Neuronal stem cell (in vitro differentiated cells): Measurements from ENCODE around the gene PPIH.
"Not testable (repeated sequence)": the region's sequence is repeated elsewhere in the genome, so short reads cannot be mapped to it uniquely, and the experiment has no call there.

Experiments used
- DNase-seq: peaks from one replicate; pipeline ENCODE4 v3.0.0-alpha.2; 2013; ENCODE audit warnings: low spot score
- H2AFZ ChIP-seq: one replicate; pipeline ENCODE4 v1.6.1; 2013; ENCODE audit warnings: mild to moderate bottlenecking, low read length, inconsistent platforms
- H2AK5ac ChIP-seq: 2 replicates; pipeline ENCODE4 v1.6.1; 2013; ENCODE audit warnings: low read depth, mild to moderate bottlenecking, inconsistent platforms, low read length, moderate library complexity, mixed read lengths
- H2BK120ac ChIP-seq: 2 replicates; pipeline ENCODE4 v1.6.1; 2013; ENCODE audit warnings: low read depth, mild to moderate bottlenecking, inconsistent platforms, low read length, moderate library complexity, mixed read lengths
- H2BK12ac ChIP-seq: one replicate; pipeline ENCODE4 v1.6.1; 2013; ENCODE audit warnings: low read length, inconsistent platforms
- H2BK15ac ChIP-seq: 2 replicates; pipeline ENCODE4 v1.6.1; 2013; ENCODE audit warnings: mild to moderate bottlenecking, low read length, inconsistent platforms, mixed read lengths
- H2BK5ac ChIP-seq: one replicate; pipeline ENCODE4 v1.6.1; 2013; ENCODE audit warnings: inconsistent platforms, mild to moderate bottlenecking, low read length, moderate library complexity
- H3K14ac ChIP-seq: one replicate; pipeline ENCODE4 v1.6.1; 2013; ENCODE audit warnings: low read length, inconsistent platforms
- H3K18ac ChIP-seq: 2 replicates; pipeline ENCODE4 v1.6.1; 2013; ENCODE audit warnings: low read length, inconsistent platforms
- H3K23ac ChIP-seq: 2 replicates; pipeline ENCODE4 v1.6.1; 2013; ENCODE audit warnings: low read depth, mild to moderate bottlenecking, mixed read lengths, low read length, inconsistent platforms; ENCODE audit not compliant: poor library complexity
- H3K27ac ChIP-seq: replicated peaks from 3 replicates; pipeline ENCODE4 v1.5.1; 2013; ENCODE audit warnings: low read length, inconsistent platforms
- H3K27me3 ChIP-seq, 3 experiments: 2 replicates each; pipeline ENCODE4 v1.6.1; 2013; ENCODE audit warnings: low read length in 3 of 3, mild to moderate bottlenecking in 2 of 3, inconsistent platforms in 1 of 3, low read depth in 1 of 3, mixed read lengths in 1 of 3, moderate library complexity in 1 of 3; ENCODE audit not compliant: control insufficient read depth in 3 of 3, insufficient read depth in 3 of 3
- H3K36me3 ChIP-seq, 2 donors: replicated peaks in 1 of 2; 2 replicates each; pipeline ENCODE4 v1.6.1; 2013; ENCODE audit warnings: low read length in 2 of 2; ENCODE audit not compliant: control insufficient read depth in 2 of 2, insufficient read depth in 2 of 2
- H3K4ac ChIP-seq: 2 replicates; pipeline ENCODE4 v1.6.1; 2013; ENCODE audit warnings: inconsistent platforms, mild to moderate bottlenecking, low read length, moderate library complexity
- H3K4me1 ChIP-seq, 2 donors: 1 replicate in 1 of 2; 2 replicates in 1 of 2; pipeline ENCODE4 v1.6.1; 2013; ENCODE audit warnings: low read length in 2 of 2, low read depth in 1 of 2; ENCODE audit not compliant: control insufficient read depth in 2 of 2, insufficient read depth in 1 of 2
- H3K4me2 ChIP-seq: one replicate; pipeline ENCODE4 v1.6.1; 2013; ENCODE audit warnings: mild to moderate bottlenecking, low read length, inconsistent platforms; ENCODE audit not compliant: insufficient read depth, poor library complexity, severe bottlenecking
- H3K4me3 ChIP-seq, 2 donors: 2 replicates each; pipeline ENCODE4 v1.5.1; 2013; ENCODE audit warnings: low read length in 2 of 2, mild to moderate bottlenecking in 2 of 2, inconsistent platforms in 1 of 2, moderate library complexity in 1 of 2
- H3K79me1 ChIP-seq: one replicate; pipeline ENCODE4 v1.6.1; 2013; ENCODE audit warnings: low read depth, mild to moderate bottlenecking, inconsistent platforms, low read length, moderate library complexity
- H3K9ac ChIP-seq: one replicate; pipeline ENCODE4 v1.6.1; 2013; ENCODE audit warnings: mild to moderate bottlenecking, low read depth, low read length, inconsistent platforms; ENCODE audit not compliant: poor library complexity
- H3K9me3 ChIP-seq, 2 donors: replicated peaks in 1 of 2; 2 replicates each; pipeline versions ENCODE3 to v1.6.1; 2013; ENCODE audit warnings: low read length in 2 of 2, mild to moderate bottlenecking in 2 of 2, inconsistent platforms in 1 of 2, low read depth in 1 of 2, mixed read lengths in 1 of 2, moderate library complexity in 1 of 2; ENCODE audit not compliant: control insufficient read depth in 2 of 2, insufficient read depth in 1 of 2
- H4K8ac ChIP-seq: one replicate; pipeline ENCODE4 v1.6.1; 2013; ENCODE audit warnings: low read depth, mild to moderate bottlenecking, inconsistent platforms, low read length, moderate library complexity
- H4K91ac ChIP-seq: one replicate; pipeline ENCODE4 v1.6.1; 2013; ENCODE audit warnings: low read length, low read depth, mild to moderate bottlenecking, inconsistent platforms; ENCODE audit not compliant: poor library complexity
- WGBS, 2 donors: extraction: QIAGEN DNeasy Blood & Tissue Kit; methylation state at CpG; one replicate each; pipeline ENCODE4 v1.1.7; 2013; ENCODE audit warnings: missing lambda C conversion rate in 2 of 2, mixed read lengths in 1 of 2; ENCODE audit not compliant: insufficient read length in 2 of 2, insufficient replicate concordance in 1 of 2; ENCODE audit errors: extremely low coverage in 2 of 2; 5-methylcytosine and 5-hydroxymethylcytosine counted together

Gene PPIH

DNA sequence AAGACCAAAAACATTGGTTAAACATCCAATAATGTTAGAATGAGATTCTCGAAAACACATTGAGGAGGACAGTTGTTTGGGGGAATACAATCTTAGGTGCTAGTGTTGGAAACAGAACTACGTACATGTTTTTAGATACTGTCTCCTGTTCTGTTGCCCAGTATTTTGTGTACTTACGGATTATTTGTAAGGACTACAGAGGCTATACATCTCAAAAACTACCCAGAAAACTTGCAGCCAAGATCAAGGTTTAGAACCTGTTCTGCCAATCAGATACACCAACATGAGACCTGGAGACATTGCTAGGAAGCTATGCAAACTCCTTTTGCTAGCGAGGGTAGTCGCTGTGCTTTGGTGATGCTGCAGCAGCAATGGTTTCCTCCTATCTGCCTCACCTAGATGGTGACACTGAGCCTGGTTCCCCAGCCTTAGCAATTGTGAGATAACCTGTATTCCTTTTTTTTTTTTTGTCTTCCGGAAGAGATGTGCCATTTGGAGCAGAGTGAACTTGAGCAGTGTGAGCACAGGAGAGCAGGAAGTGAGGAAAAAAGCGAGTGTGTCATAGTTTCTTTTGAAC is 45.8 kb downstream of the PPIH start:
- H3K27me3 ChIP-seq, result no peaks in the 10 kb centered on the region
- no peak overlapping the region for H4K91ac ChIP-seq
- no peak overlapping the region for H3K18ac ChIP-seq
- H2BK15ac ChIP-seq, result no peak overlapping the region
- no peak overlapping the region for H2AFZ ChIP-seq
- H3K27ac ChIP-seq, result no peak overlapping the region
- no peak overlapping the region for H3K4me3 ChIP-seq
- H3K4ac ChIP-seq, result no peak overlapping the region
- H3K9ac ChIP-seq, result no peak overlapping the region
- no peak overlapping the region for H2AK5ac ChIP-seq
- peaks cover 0 to 1% of the 10 kb centered on the region in 2 donors for H3K9me3 ChIP-seq
- H2BK12ac ChIP-seq, result no peak overlapping the region
- H3K4me1 ChIP-seq, result no peaks in the 10 kb centered on the region
- H4K8ac ChIP-seq, result no peak overlapping the region
- no CpG with 5 or more reads among the region's 7 CpGs for WGBS, 2 donors
- H3K79me1 ChIP-seq, result peaks cover 2% of the 10 kb centered on the region
- H3K4me2 ChIP-seq, result no peak overlapping the region
- peaks cover 41 to 96% of the 10 kb centered on the region in 2 donors for H3K36me3 ChIP-seq
- H3K23ac ChIP-seq, result no peak overlapping the region
- H2BK120ac ChIP-seq, result no peak overlapping the region
- no peak for DNase-seq
- H3K14ac ChIP-seq, result no peak overlapping the region
- H2BK5ac ChIP-seq, result no peak overlapping the region

DNA sequence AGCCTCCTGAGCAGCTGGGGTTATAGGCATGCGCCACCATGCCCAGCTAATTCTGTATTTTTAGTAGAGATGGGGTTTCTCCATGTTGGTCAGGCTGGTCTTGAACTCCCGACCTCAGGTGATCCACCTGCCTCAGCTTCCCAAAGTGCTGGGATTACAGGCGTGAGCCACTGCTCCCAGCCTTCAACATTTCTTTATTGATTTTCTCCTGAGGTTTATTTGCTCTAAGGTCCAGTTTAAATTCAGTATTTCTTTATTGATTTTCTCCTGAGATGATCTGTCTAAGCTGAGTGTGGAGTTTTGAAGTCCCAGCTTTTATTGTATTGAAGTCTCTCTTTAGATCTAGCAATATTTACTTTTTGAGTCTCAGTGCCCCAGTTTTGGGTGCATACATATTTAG is 54.6 kb downstream of the PPIH start:
- H3K4me3 ChIP-seq, H4K91ac ChIP-seq, H3K4ac ChIP-seq, H3K14ac ChIP-seq, H3K27ac ChIP-seq, H2BK12ac ChIP-seq, H2BK15ac ChIP-seq, H4K8ac ChIP-seq, H2BK120ac ChIP-seq, H3K4me1 ChIP-seq, H3K9ac ChIP-seq, H3K27me3 ChIP-seq, H3K4me2 ChIP-seq, DNase-seq, H2AK5ac ChIP-seq, H3K18ac ChIP-seq, H3K23ac ChIP-seq, H3K79me1 ChIP-seq, H2AFZ ChIP-seq, H2BK5ac ChIP-seq: not testable (repeated sequence)
- H3K9me3 ChIP-seq, result peaks cover 4 to 26% of the 10 kb centered on the region in 2 donors
- WGBS, 2 donors, result no CpG with 5 or more reads among the region's 3 CpGs
- peaks cover 26 to 59% of the 10 kb centered on the region in 2 donors for H3K36me3 ChIP-seq

GRCh38 chr1:42713293-42713692 is 55.1 kb downstream of the PPIH start:
- H3K4me2 ChIP-seq, result no peak overlapping the region
- H3K18ac ChIP-seq, result no peak overlapping the region
- H3K79me1 ChIP-seq, result peaks cover 1% of the 10 kb centered on the region
- H2BK15ac ChIP-seq, result no peak overlapping the region
- H3K4me1 ChIP-seq, result no peaks in the 10 kb centered on the region
- H3K4me3 ChIP-seq, result no peak overlapping the region
- no peak overlapping the region for H3K23ac ChIP-seq
- no peak overlapping the region for H2AK5ac ChIP-seq
- no peak overlapping the region for H3K9ac ChIP-seq
- H2AFZ ChIP-seq, result no peak overlapping the region
- peaks cover 24 to 57% of the 10 kb centered on the region in 2 donors for H3K36me3 ChIP-seq
- no peak overlapping the region for H4K91ac ChIP-seq
- no peak overlapping the region for H3K4ac ChIP-seq
- no peaks in the 10 kb centered on the region for H3K27me3 ChIP-seq
- no peak overlapping the region for H2BK120ac ChIP-seq
- no peak overlapping the region for H3K14ac ChIP-seq
- H2BK12ac ChIP-seq, result no peak overlapping the region
- no peak overlapping the region for H4K8ac ChIP-seq
- H3K27ac ChIP-seq, result no peak overlapping the region
- no peak overlapping the region for H2BK5ac ChIP-seq
- H3K9me3 ChIP-seq, result peaks cover 4 to 26% of the 10 kb centered on the region in 2 donors
- DNase-seq, result no peak

DNA sequence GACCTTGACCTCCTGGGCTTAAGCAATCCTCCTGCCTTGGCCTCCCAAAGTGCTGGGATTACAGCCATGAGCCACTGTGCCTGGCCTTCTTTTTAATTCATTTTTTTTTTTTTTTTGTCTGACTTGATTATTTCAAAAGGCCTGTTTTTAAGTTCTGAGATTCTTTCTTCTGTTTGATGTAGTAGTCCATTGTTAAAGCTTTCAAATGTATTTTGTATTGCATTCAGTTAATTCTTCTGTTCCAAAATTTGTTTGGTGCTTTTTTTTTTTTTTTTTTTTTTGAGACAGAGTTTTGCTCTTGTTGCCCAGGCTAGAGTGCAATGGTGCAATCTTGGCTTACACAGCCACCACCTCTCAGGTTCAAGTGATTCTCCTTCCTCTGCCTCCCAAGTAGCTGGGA is 56.2 kb downstream of the PPIH start:
- not testable (repeated sequence) for H2BK5ac ChIP-seq, H3K27me3 ChIP-seq, H4K8ac ChIP-seq, H3K27ac ChIP-seq, H3K23ac ChIP-seq, H2AFZ ChIP-seq, H2BK120ac ChIP-seq, DNase-seq, H3K4me3 ChIP-seq, H2BK12ac ChIP-seq, H4K91ac ChIP-seq, H2BK15ac ChIP-seq, H3K4ac ChIP-seq, H3K18ac ChIP-seq, H2AK5ac ChIP-seq, H3K9ac ChIP-seq, H3K4me1 ChIP-seq, H3K4me2 ChIP-seq, H3K14ac ChIP-seq, H3K79me1 ChIP-seq
- Histone ChIP-seq H3K36me3 (peaks cover 24 to 55% of the 10 kb centered on the region in 2 donors), H3K9me3 (peaks cover 4 to 26% of the 10 kb centered on the region in 2 donors)
